ENCODE measurements around the gene DGKD.

The DGKD gene

DNA sequence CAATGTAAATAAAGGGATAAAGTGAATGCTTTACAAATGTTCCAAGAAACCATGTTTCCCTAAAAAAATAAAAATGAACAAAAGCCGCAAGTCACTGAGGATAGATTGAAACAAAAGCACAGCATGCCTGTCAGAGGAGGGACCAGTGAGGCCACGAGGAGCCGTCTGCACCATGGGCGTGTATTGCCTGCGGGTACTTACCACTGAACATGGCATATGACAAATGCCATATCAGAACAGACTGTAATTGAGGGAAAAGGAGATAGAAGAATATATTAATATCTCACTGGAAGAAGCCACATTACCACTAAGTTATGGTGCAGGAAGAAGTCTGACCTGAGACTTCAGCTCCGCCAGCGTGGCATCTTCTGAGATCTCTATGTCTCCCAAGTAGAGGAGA is 136.5 kb downstream of the DGKD start:
- H3K79me2 ChIP-seq (ENCODE audit: insufficient read depth, low read length): no peaks in the 10 kb centered on the region
- H3K4me3 ChIP-seq (ENCODE audit: insufficient read depth, low read length, poor library complexity, severe bottlenecking): no peak overlapping the region
- H3K27ac ChIP-seq (ENCODE audit: low read depth, low read length): no peak overlapping the region
- no peaks in the 10 kb centered on the region for H3K9me3 ChIP-seq (ENCODE audit: insufficient read depth, low read length)
- H3K27me3 ChIP-seq (ENCODE audit: low read length): no peaks in the 10 kb centered on the region
- H4K20me1 ChIP-seq (ENCODE audit: low read depth, low read length): no peaks in the 10 kb centered on the region
- no peak overlapping the region for H2AFZ ChIP-seq (ENCODE audit: low read depth, low read length, severe bottlenecking)
- H3F3A ChIP-seq (ENCODE audit: insufficient read depth): no peaks in the 10 kb centered on the region
- no peaks in the 10 kb centered on the region for H3K36me3 ChIP-seq (ENCODE audit: low read length)
- no peak overlapping the region for H3K4me2 ChIP-seq (ENCODE audit: low read depth, low read length, poor library complexity, severe bottlenecking)
- H3K9ac ChIP-seq (ENCODE audit: low read length): no peak overlapping the region
- TF ChIP-seq EZH2phosphoT487 (conservative IDR thresholded peaks at IDR 0.05; ENCODE audit: low read length): no peak
- TF ChIP-seq, protein P1, sequence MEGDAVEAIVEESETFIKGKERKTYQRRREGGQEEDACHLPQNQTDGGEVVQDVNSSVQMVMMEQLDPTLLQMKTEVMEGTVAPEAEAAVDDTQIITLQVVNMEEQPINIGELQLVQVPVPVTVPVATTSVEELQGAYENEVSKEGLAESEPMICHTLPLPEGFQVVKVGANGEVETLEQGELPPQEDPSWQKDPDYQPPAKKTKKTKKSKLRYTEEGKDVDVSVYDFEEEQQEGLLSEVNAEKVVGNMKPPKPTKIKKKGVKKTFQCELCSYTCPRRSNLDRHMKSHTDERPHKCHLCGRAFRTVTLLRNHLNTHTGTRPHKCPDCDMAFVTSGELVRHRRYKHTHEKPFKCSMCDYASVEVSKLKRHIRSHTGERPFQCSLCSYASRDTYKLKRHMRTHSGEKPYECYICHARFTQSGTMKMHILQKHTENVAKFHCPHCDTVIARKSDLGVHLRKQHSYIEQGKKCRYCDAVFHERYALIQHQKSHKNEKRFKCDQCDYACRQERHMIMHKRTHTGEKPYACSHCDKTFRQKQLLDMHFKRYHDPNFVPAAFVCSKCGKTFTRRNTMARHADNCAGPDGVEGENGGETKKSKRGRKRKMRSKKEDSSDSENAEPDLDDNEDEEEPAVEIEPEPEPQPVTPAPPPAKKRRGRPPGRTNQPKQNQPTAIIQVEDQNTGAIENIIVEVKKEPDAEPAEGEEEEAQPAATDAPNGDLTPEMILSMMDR (IDR thresholded peaks at IDR 0.05; ENCODE audit: insufficient read depth, low read length, poor library complexity, severe bottlenecking): no peak
- H3K9me2 ChIP-seq (replicated peaks; ENCODE audit: insufficient read depth, low read length): no peaks in the 10 kb centered on the region

DNA sequence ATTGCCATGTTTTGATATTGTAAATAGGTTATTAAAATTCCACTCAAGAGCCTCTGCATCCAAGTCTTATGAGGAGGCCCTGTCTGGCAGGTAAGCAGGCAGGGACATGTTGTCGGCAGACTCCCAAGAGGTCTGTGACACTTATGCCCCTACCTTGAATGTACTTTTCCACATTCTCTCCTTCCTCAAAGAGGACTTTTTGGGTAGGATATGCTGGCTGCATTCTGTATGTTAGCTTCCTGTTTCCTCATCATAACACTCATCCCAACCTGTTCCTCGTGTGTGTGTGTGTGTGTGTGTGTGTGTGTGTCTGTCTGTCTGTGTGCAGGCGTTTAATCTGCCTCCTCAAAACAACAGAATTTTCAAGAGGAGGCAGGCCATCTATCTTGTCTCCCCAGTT is 137.0 kb downstream of the DGKD start:
- H3K9me2 ChIP-seq (replicated peaks; ENCODE audit: insufficient read depth, low read length): no peaks in the 10 kb centered on the region
- no peaks in the 10 kb centered on the region for H3F3A ChIP-seq (ENCODE audit: insufficient read depth)
- H3K79me2 ChIP-seq (ENCODE audit: insufficient read depth, low read length): no peaks in the 10 kb centered on the region
- no peak for TF ChIP-seq EZH2phosphoT487 (conservative IDR thresholded peaks at IDR 0.05; ENCODE audit: low read length)
- TF ChIP-seq, protein P1 (IDR thresholded peaks at IDR 0.05; ENCODE audit: insufficient read depth, low read length, poor library complexity, severe bottlenecking): no peak
- H3K27me3 ChIP-seq (ENCODE audit: low read length): no peaks in the 10 kb centered on the region
- H2AFZ ChIP-seq (ENCODE audit: low read depth, low read length, severe bottlenecking): no peak overlapping the region
- H3K9me3 ChIP-seq (ENCODE audit: insufficient read depth, low read length): no peaks in the 10 kb centered on the region
- no peak overlapping the region for H3K4me2 ChIP-seq (ENCODE audit: low read depth, low read length, poor library complexity, severe bottlenecking)
- no peaks in the 10 kb centered on the region for H4K20me1 ChIP-seq (ENCODE audit: low read depth, low read length)
- H3K4me3 ChIP-seq (ENCODE audit: insufficient read depth, low read length, poor library complexity, severe bottlenecking): no peak overlapping the region
- H3K9ac ChIP-seq (ENCODE audit: low read length): no peak overlapping the region
- H3K36me3 ChIP-seq (ENCODE audit: low read length): no peaks in the 10 kb centered on the region
- H3K27ac ChIP-seq (ENCODE audit: low read depth, low read length): no peak overlapping the region

DNA sequence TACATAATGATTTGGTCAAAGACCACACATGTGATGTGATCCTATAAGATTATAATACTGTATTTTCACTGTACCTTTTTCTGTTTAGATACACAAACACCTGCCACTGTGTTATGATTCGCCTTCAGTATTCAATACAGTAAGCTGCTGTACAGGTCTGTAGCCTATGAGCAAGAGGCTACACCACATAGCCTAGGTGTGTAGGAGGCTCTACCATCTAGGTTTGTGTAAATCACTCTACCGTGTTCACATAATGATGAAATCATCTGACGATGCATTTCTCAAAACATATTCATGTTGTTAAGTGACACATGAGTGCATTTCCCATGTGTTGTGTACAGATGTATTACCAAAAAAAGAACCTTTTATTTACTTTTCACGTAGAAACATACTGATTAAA is 137.8 kb downstream of the DGKD start:
- Histone ChIP-seq H3F3A (ENCODE audit: insufficient read depth) (no peaks in the 10 kb centered on the region), H2AFZ (ENCODE audit: low read depth, low read length, severe bottlenecking) (no peak overlapping the region), H3K9me3 (ENCODE audit: insufficient read depth, low read length) (no peaks in the 10 kb centered on the region), H3K79me2 (ENCODE audit: insufficient read depth, low read length) (no peaks in the 10 kb centered on the region), H4K20me1 (ENCODE audit: low read depth, low read length) (no peaks in the 10 kb centered on the region), H3K36me3 (ENCODE audit: low read length) (no peaks in the 10 kb centered on the region), H3K9ac (ENCODE audit: low read length) (no peak overlapping the region), H3K4me2 (ENCODE audit: low read depth, low read length, poor library complexity, severe bottlenecking) (no peak overlapping the region), H3K27ac (ENCODE audit: low read depth, low read length) (no peak overlapping the region), H3K27me3 (ENCODE audit: low read length) (no peaks in the 10 kb centered on the region), H3K4me3 (ENCODE audit: insufficient read depth, low read length, poor library complexity, severe bottlenecking) (no peak overlapping the region), H3K9me2 (replicated peaks; ENCODE audit: insufficient read depth, low read length) (no peaks in the 10 kb centered on the region)
- no peak for TF ChIP-seq EZH2phosphoT487 (conservative IDR thresholded peaks at IDR 0.05; ENCODE audit: low read length)
- TF ChIP-seq, protein P1 (IDR thresholded peaks at IDR 0.05; ENCODE audit: insufficient read depth, low read length, poor library complexity, severe bottlenecking): no peak
